ENCODE measurements around the gene UCK2.
A peak's percentile ranks its signal among the peaks of the same experiment; 100 is the strongest.

The UCK2 gene

GRCh38 chr1:165856021-165856420 is 28.6 kb downstream of the UCK2 start:
- DNase-seq: no peak

GRCh38 chr1:165856606-165857005 is 29.2 kb downstream of the UCK2 start:
- DNase-seq: no peak

- DNase-seq: peak in 1 of 2 donors; percentile 32
These were observed 29.8 kb downstream of the UCK2 start for GRCh38 chr1:165857046-165857801.

- DNase-seq: no peak
These were observed 31.0 kb downstream of the UCK2 start for GRCh38 chr1:165858364-165858823.

- DNase-seq: no peak
These were observed 31.8 kb downstream of the UCK2 start for GRCh38 chr1:165858967-165859845.

- DNase-seq: no peak
These were observed 32.7 kb downstream of the UCK2 start for GRCh38 chr1:165860065-165860464.

GRCh38 chr1:165861911-165862310 is 34.5 kb downstream of the UCK2 start:
- no peak for DNase-seq

GRCh38 chr1:165862448-165862847 is 35.0 kb downstream of the UCK2 start:
- DNase-seq: no peak

GRCh38 chr1:165863346-165863745 is 35.9 kb downstream of the UCK2 start:
- no peak for DNase-seq

- no peak for DNase-seq
These were observed 38.4 kb downstream of the UCK2 start for GRCh38 chr1:165865633-165866340.

GRCh38 chr1:165869343-165869742 is 41.9 kb downstream of the UCK2 start:
- no peak for DNase-seq

- peak; percentile 66 to 71 for DNase-seq
These were observed 44.1 kb downstream of the UCK2 start for GRCh38 chr1:165871311-165872067.

GRCh38 chr1:165873481-165873880 is 46.1 kb downstream of the UCK2 start:
- no peak for DNase-seq

- DNase-seq: no peak
These were observed 47.2 kb downstream of the UCK2 start for GRCh38 chr1:165874643-165875042.

GRCh38 chr1:165875171-165875570 is 47.8 kb downstream of the UCK2 start:
- DNase-seq: peak in 1 of 2 donors; percentile 15

- no peak for DNase-seq
These were observed 48.2 kb downstream of the UCK2 start for GRCh38 chr1:165875604-165876003.

- no peak for DNase-seq
These were observed 48.7 kb downstream of the UCK2 start for GRCh38 chr1:165876121-165876520.

- no peak for DNase-seq
These were observed 50.0 kb downstream of the UCK2 start for GRCh38 chr1:165877411-165877810.

GRCh38 chr1:165877940-165878556 is 50.6 kb downstream of the UCK2 start:
- DNase-seq: no peak

- DNase-seq: no peak
These were observed 52.5 kb downstream of the UCK2 start for GRCh38 chr1:165879946-165880345.

GRCh38 chr1:165880993-165881392 is 53.6 kb downstream of the UCK2 start:
- DNase-seq: no peak
